ENCODE data around the gene CTNNA3. TPM values are rescaled to one million over a fixed set of nuclear protein-coding genes. Genes with fewer than 3 reads are reported as not detected.

Gene CTNNA3
- total and polyA plus RNA-seq, 4 donors, result under 0.01 to 39.8 (median 0.09) TPM

- Histone ChIP-seq H3K36me3 (ENCODE audit: control insufficient read depth in 4 of 4, insufficient read depth in 4 of 4, low read length in 4 of 4) (no peaks in the 10 kb centered on the region), H3K27me3 (ENCODE audit: control insufficient read depth in 3 of 3, insufficient read depth in 3 of 3, low read length in 2 of 3) (no peaks in the 10 kb centered on the region), H3K9ac (ENCODE audit: insufficient read depth in 1 of 2, low read length in 2 of 2) (no peak overlapping the region), H3K4me1 (ENCODE audit: control insufficient read depth in 5 of 5, insufficient read depth in 5 of 5, low read length in 5 of 5) (peaks cover 0 to 3% (median 0%) of the 10 kb centered on the region in 5 donors), H3K4me3 (no peak overlapping the region), H3K9me3 (ENCODE audit: control insufficient read depth in 4 of 4, insufficient read depth in 3 of 4, low read length in 3 of 4) (no peaks in the 10 kb centered on the region), H3K27ac (ENCODE audit: low read depth in 1 of 2, low read length in 1 of 2) (no peak overlapping the region)
- DNase-seq, result no peak
- 91 to 92% methylated on average over 4 of the region's 4 CpGs for WGBS, 2 donors
- TF ChIP-seq CTCF (IDR thresholded peaks at IDR 0.05; ENCODE audit: control extremely low read depth, extremely low read depth), result no peak
- ATAC-seq (ENCODE audit: insufficient read depth, low FRiP score), result no peak
Observed at GRCh38 chr10:67297637-67298181, 398.3 kb downstream of the CTNNA3 start.

- no peak for ATAC-seq (ENCODE audit: insufficient read depth, low FRiP score)
- 86 to 96% methylated on average over 2 of the region's 2 CpGs for WGBS, 2 donors
- DNase-seq, result no peak
- H3K9me3 ChIP-seq (ENCODE audit: control insufficient read depth in 4 of 4, insufficient read depth in 3 of 4, low read length in 3 of 4), result no peaks in the 10 kb centered on the region
- no peaks in the 10 kb centered on the region for H3K27me3 ChIP-seq (ENCODE audit: control insufficient read depth in 3 of 3, insufficient read depth in 3 of 3, low read length in 2 of 3)
- no peak overlapping the region for H3K27ac ChIP-seq (ENCODE audit: low read depth in 1 of 2, low read length in 1 of 2)
- no peaks in the 10 kb centered on the region for H3K36me3 ChIP-seq (ENCODE audit: control insufficient read depth in 4 of 4, insufficient read depth in 4 of 4, low read length in 4 of 4)
- H3K4me1 ChIP-seq (ENCODE audit: control insufficient read depth in 5 of 5, insufficient read depth in 5 of 5, low read length in 5 of 5), result peaks cover 0 to 3% (median 0%) of the 10 kb centered on the region in 5 donors
- H3K9ac ChIP-seq (ENCODE audit: insufficient read depth in 1 of 2, low read length in 2 of 2), result no peak overlapping the region
- no peak overlapping the region for H3K4me3 ChIP-seq
- TF ChIP-seq CTCF (IDR thresholded peaks at IDR 0.05; ENCODE audit: control extremely low read depth, extremely low read depth), result no peak
Observed at GRCh38 chr10:67296926-67297325, 399.1 kb downstream of the CTNNA3 start.

GRCh38 chr10:67288688-67289410, 407.1 kb downstream of the CTNNA3 start:
- 84 to 86% methylated on average over 3 of the region's 3 CpGs for WGBS, 2 donors
- H3K27ac ChIP-seq (ENCODE audit: low read depth in 1 of 2, low read length in 1 of 2), result no peak overlapping the region
- ATAC-seq (ENCODE audit: insufficient read depth, low FRiP score) (no peak), DNase-seq (no peak)
- no peaks in the 10 kb centered on the region for H3K9me3 ChIP-seq (ENCODE audit: control insufficient read depth in 4 of 4, insufficient read depth in 3 of 4, low read length in 3 of 4)
- H3K36me3 ChIP-seq (ENCODE audit: control insufficient read depth in 4 of 4, insufficient read depth in 4 of 4, low read length in 4 of 4), result no peaks in the 10 kb centered on the region
- H3K4me3 ChIP-seq, result no peak overlapping the region
- no peak for TF ChIP-seq CTCF (IDR thresholded peaks at IDR 0.05; ENCODE audit: control extremely low read depth, extremely low read depth)
- H3K4me1 ChIP-seq (ENCODE audit: control insufficient read depth in 5 of 5, insufficient read depth in 5 of 5, low read length in 5 of 5), result no peaks in the 10 kb centered on the region
- H3K9ac ChIP-seq (ENCODE audit: insufficient read depth in 1 of 2, low read length in 2 of 2), result no peak overlapping the region
- H3K27me3 ChIP-seq (ENCODE audit: control insufficient read depth in 3 of 3, insufficient read depth in 3 of 3, low read length in 2 of 3), result no peaks in the 10 kb centered on the region
